Loucy (cell line): ENCODE data around the gene GPC5.

Experiments
- H2AFZ ChIP-seq: fragments of 200-600 bp; sonication (generic); 2 replicates; pipeline ENCODE4 v1.6.0; 2016; ENCODE audit warnings: antibody characterized with exemption, mild to moderate bottlenecking, low read length, moderate library complexity
- H3F3A ChIP-seq: fragments of 200-600 bp; 2 replicates; pipeline ENCODE4 v1.6.0; 2016; ENCODE audit warnings: antibody characterized with exemption, low read depth, mild to moderate bottlenecking
- H3K27me3 ChIP-seq: fragments of 200-600 bp; sonication (generic); 2 replicates; pipeline ENCODE4 v1.6.1; 2014; ENCODE audit warnings: low read length, mild to moderate bottlenecking; ENCODE audit not compliant: insufficient read depth, poor library complexity, severe bottlenecking
- H3K36me3 ChIP-seq: fragments of 200-600 bp; sonication (generic); 2 replicates; pipeline ENCODE4 v1.6.1; 2016; ENCODE audit warnings: low read length; ENCODE audit not compliant: insufficient read depth
- H3K4me1 ChIP-seq: fragments of 200-600 bp; sonication (generic); 2 replicates; pipeline ENCODE4 v1.5.1; 2014; ENCODE audit warnings: low read length, mild to moderate bottlenecking; ENCODE audit not compliant: insufficient read depth, poor library complexity, severe bottlenecking
- H3K4me2 ChIP-seq: fragments of 200-600 bp; sonication (generic); 2 replicates; pipeline ENCODE4 v1.6.0; 2014; ENCODE audit warnings: antibody characterized with exemption, low read length, low read depth, mild to moderate bottlenecking; ENCODE audit not compliant: poor library complexity, severe bottlenecking
- H3K4me3 ChIP-seq: fragments of 200-600 bp; sonication (generic); 2 replicates; pipeline ENCODE4 v1.5.1; 2014; ENCODE audit warnings: low read length, mild to moderate bottlenecking, mixed read lengths; ENCODE audit not compliant: poor library complexity, severe bottlenecking
- H3K79me2 ChIP-seq: fragments of 200-600 bp; sonication (generic); 2 replicates; pipeline ENCODE4 v1.6.1; 2014; ENCODE audit warnings: low read length; ENCODE audit not compliant: insufficient read depth
- H3K9ac ChIP-seq: fragments of 200-600 bp; sonication (generic); 2 replicates; pipeline ENCODE4 v1.6.0; 2014; ENCODE audit warnings: mild to moderate bottlenecking, low read depth, low read length, moderate library complexity; ENCODE audit not compliant: poor library complexity, severe bottlenecking
- H3K9me2 ChIP-seq: fragments of 200-600 bp; sonication (generic); replicated peaks from 2 replicates; pipeline ENCODE4 v1.6.1; 2016; ENCODE audit warnings: low read depth, low read length, mixed read lengths
- H3K9me3 ChIP-seq: fragments of 200-600 bp; sonication (generic); 2 replicates; pipeline ENCODE4 v1.6.1; 2014; ENCODE audit warnings: mild to moderate bottlenecking, antibody characterized with exemption, low read length, low read depth; ENCODE audit not compliant: insufficient read depth
- H4K20me1 ChIP-seq: fragments of 200-600 bp; sonication (generic); 2 replicates; pipeline ENCODE4 v1.6.0; 2014; ENCODE audit warnings: antibody characterized with exemption, low read length, mild to moderate bottlenecking; ENCODE audit not compliant: insufficient read depth, poor library complexity, severe bottlenecking
- CTCF ChIP-seq: fragments of 200-600 bp; sonication (generic); conservative IDR thresholded peaks from 2 replicates; pipeline ENCODE4 v1.5.1; 2014; ENCODE audit warnings: mild to moderate bottlenecking, antibody characterized with exemption, low read length
- EZH2phosphoT487 ChIP-seq: fragments of 200-600 bp; IDR thresholded peaks from 2 replicates; pipeline ENCODE4 v1.6.1; 2018; ENCODE audit warnings: antibody characterized with exemption, mild to moderate bottlenecking, moderate library complexity, borderline replicate concordance

Gene GPC5

GRCh38 chr13:92315265-92315664 lies 916.8 kb downstream of the GPC5 start:
- H3K27me3 ChIP-seq = no peaks in the 10 kb centered on the region
- H2AFZ ChIP-seq = no peak overlapping the region
- no peak overlapping the region for H3K4me2 ChIP-seq
- no peak overlapping the region for H3K4me3 ChIP-seq
- no peaks in the 10 kb centered on the region for H4K20me1 ChIP-seq
- H3K4me1 ChIP-seq = no peaks in the 10 kb centered on the region
- no peaks in the 10 kb centered on the region for H3K79me2 ChIP-seq
- H3K9ac ChIP-seq = no peak overlapping the region
- H3K36me3 ChIP-seq = no peaks in the 10 kb centered on the region
- TF ChIP-seq EZH2phosphoT487 = no peak
- no peak for TF ChIP-seq CTCF
- no peaks in the 10 kb centered on the region for H3K9me2 ChIP-seq
- H3F3A ChIP-seq = no peaks in the 10 kb centered on the region
- H3K9me3 ChIP-seq = no peaks in the 10 kb centered on the region

DNA sequence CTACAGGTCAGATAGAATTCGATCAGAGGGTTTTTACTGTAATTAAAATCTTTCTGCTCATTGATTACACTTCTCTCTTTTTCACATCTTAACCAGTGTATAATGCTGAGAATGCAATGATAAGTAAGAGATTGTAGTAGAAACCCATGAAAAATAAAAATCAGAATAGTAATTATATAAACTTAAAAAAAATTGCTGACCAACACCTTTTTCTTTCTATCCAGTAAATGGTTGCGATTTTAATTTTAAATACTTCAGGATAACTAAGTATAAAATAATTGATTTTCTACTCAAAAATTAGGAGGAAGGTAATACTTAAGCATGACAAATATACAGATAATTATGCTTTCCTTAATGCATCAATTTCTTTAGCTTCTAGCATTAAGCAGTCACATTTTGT lies 917.6 kb downstream of the GPC5 start:
- H3K4me2 ChIP-seq = no peak overlapping the region
- H3K4me3 ChIP-seq = no peak overlapping the region
- H3K36me3 ChIP-seq = no peaks in the 10 kb centered on the region
- H3K9ac ChIP-seq = no peak overlapping the region
- H3F3A ChIP-seq = no peaks in the 10 kb centered on the region
- H3K79me2 ChIP-seq = no peaks in the 10 kb centered on the region
- H3K9me3 ChIP-seq = no peaks in the 10 kb centered on the region
- H3K27me3 ChIP-seq = no peaks in the 10 kb centered on the region
- no peaks in the 10 kb centered on the region for H4K20me1 ChIP-seq
- no peak overlapping the region for H2AFZ ChIP-seq
- TF ChIP-seq CTCF (no peak), EZH2phosphoT487 (no peak)
- no peaks in the 10 kb centered on the region for H3K4me1 ChIP-seq
- no peaks in the 10 kb centered on the region for H3K9me2 ChIP-seq

- no peak overlapping the region for H2AFZ ChIP-seq
- no peak overlapping the region for H3K4me2 ChIP-seq
- no peaks in the 10 kb centered on the region for H3K36me3 ChIP-seq
- H3K9ac ChIP-seq = no peak overlapping the region
- H3K27me3 ChIP-seq = no peaks in the 10 kb centered on the region
- H3K9me3 ChIP-seq = no peaks in the 10 kb centered on the region
- H3K4me3 ChIP-seq = no peak overlapping the region
- no peaks in the 10 kb centered on the region for H3K4me1 ChIP-seq
- no peaks in the 10 kb centered on the region for H4K20me1 ChIP-seq
- TF ChIP-seq CTCF (no peak), EZH2phosphoT487 (no peak)
- no peaks in the 10 kb centered on the region for H3K9me2 ChIP-seq
- no peaks in the 10 kb centered on the region for H3K79me2 ChIP-seq
- H3F3A ChIP-seq = no peaks in the 10 kb centered on the region
These were observed 918.6 kb downstream of the GPC5 start for GRCh38 chr13:92317066-92317465.
